Measurements from ENCODE around the gene CHRNA9.

DNA sequence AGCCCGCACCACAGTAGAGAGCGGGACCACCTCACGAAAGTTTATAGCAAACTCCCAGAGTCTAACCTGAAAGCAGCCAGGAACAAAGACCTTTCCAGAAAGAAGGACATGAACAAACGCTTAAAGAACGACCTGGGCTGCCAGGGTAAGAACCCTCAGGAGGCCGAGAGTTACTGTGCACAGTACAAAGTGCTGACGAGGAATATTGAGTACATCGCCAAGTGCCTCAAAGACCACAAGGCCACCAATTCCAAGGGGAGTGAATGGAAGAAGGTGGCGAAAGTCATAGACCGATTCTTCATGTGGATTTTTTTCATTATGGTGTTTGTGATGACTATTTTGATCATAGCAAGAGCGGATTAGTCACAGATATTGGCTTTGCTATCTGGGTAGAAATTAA is 19.0 kb downstream of the CHRNA9 start:
- TF ChIP-seq, protein P1, sequence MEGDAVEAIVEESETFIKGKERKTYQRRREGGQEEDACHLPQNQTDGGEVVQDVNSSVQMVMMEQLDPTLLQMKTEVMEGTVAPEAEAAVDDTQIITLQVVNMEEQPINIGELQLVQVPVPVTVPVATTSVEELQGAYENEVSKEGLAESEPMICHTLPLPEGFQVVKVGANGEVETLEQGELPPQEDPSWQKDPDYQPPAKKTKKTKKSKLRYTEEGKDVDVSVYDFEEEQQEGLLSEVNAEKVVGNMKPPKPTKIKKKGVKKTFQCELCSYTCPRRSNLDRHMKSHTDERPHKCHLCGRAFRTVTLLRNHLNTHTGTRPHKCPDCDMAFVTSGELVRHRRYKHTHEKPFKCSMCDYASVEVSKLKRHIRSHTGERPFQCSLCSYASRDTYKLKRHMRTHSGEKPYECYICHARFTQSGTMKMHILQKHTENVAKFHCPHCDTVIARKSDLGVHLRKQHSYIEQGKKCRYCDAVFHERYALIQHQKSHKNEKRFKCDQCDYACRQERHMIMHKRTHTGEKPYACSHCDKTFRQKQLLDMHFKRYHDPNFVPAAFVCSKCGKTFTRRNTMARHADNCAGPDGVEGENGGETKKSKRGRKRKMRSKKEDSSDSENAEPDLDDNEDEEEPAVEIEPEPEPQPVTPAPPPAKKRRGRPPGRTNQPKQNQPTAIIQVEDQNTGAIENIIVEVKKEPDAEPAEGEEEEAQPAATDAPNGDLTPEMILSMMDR (conservative IDR thresholded peaks at IDR 0.05; ENCODE audit: low read depth, low read length): no peak
- TF ChIP-seq SMC3 (IDR thresholded peaks at IDR 0.05; ENCODE audit: low read depth, low read length) (no peak), RCOR1 (IDR thresholded peaks at IDR 0.05; ENCODE audit: insufficient replicate concordance, low read length) (no peak)

Measured in IMR-90 (cell line).